GM18519 (cell line): Measurements from ENCODE around the gene STPG4.

Experiments used
- ATAC-seq: cut with Tn5 transposase; IDR thresholded peaks from one replicate; pipeline ENCODE4 v1.9.1; 2021; ENCODE audit warnings: mild to moderate bottlenecking, moderate library complexity; ENCODE audit not compliant: unreplicated experiment, low FRiP score

Gene STPG4

GRCh38 chr2:47058003-47058931, 96.8 kb downstream of the STPG4 start:
- ATAC-seq = no peak

- ATAC-seq = no peak
Observed at GRCh38 chr2:47057687-47058002, 97.5 kb downstream of the STPG4 start.

- ATAC-seq = no peak
Observed at GRCh38 chr2:47056868-47057686, 98.0 kb downstream of the STPG4 start.

- ATAC-seq = no peak
Observed at GRCh38 chr2:47056374-47056773, 98.7 kb downstream of the STPG4 start.

GRCh38 chr2:47054868-47055267, 100.2 kb downstream of the STPG4 start:
- ATAC-seq = no peak

GRCh38 chr2:47054036-47054555, 101.0 kb downstream of the STPG4 start:
- no peak for ATAC-seq

- no peak for ATAC-seq
Observed at GRCh38 chr2:47052847-47053246, 102.3 kb downstream of the STPG4 start.

GRCh38 chr2:47051562-47051961, 103.5 kb downstream of the STPG4 start:
- ATAC-seq = no peak

- no peak for ATAC-seq
Observed at GRCh38 chr2:47050762-47051161, 104.3 kb downstream of the STPG4 start.

- ATAC-seq = no peak
Observed at GRCh38 chr2:47050021-47050760, 104.9 kb downstream of the STPG4 start.

- no peak for ATAC-seq
Observed at GRCh38 chr2:47049502-47049901, 105.6 kb downstream of the STPG4 start.

GRCh38 chr2:47048801-47049480, 106.2 kb downstream of the STPG4 start:
- no peak for ATAC-seq

- no peak for ATAC-seq
Observed at GRCh38 chr2:47046271-47046670, 108.8 kb downstream of the STPG4 start.

- ATAC-seq = no peak
Observed at GRCh38 chr2:47043891-47044239, 111.2 kb downstream of the STPG4 start.

GRCh38 chr2:47043142-47043890, 111.8 kb downstream of the STPG4 start:
- ATAC-seq = no peak

GRCh38 chr2:47041891-47042684, 113.0 kb downstream of the STPG4 start:
- no peak for ATAC-seq

- no peak for ATAC-seq
Observed at GRCh38 chr2:47041063-47041462, 114.0 kb downstream of the STPG4 start.

- ATAC-seq = no peak
Observed at GRCh38 chr2:47040651-47041050, 114.5 kb downstream of the STPG4 start.
